Activated CD4-positive, alpha-beta T cell treated with anti-CD3 and anti-CD28 coated beads for 36 hours (primary cell): ENCODE results near the gene DHX9. TPM values are rescaled to one million over a fixed set of nuclear protein-coding genes. Genes with fewer than 3 reads are reported as not detected.

ENCODE experiments used
- ATAC-seq: fragments of 200-7000 bp; cut with Tn5 transposase; one replicate; pipeline ENCODE4 v1.10.0; 2021; ENCODE audit warnings: mild to moderate bottlenecking, moderate library complexity
- CTCF ChIA-PET: fragments of 350-600 bp; sonication (Branson Sonifier 250); formaldehyde crosslinking; loops from one replicate; lab custom pipeline; 2021; ENCODE audit warnings: antibody characterized with exemption; lab: Charles Lee
- POLR2A ChIA-PET: fragments of 350-600 bp; sonication (Branson Sonifier 250); formaldehyde crosslinking; loops from one replicate; lab custom pipeline; 2021; ENCODE audit warnings: antibody characterized with exemption, inconsistent platforms; lab: Charles Lee
- DNase-seq: peaks from one replicate; pipeline ENCODE4 v3.0.0-alpha.2; 2020
- H3K27ac Mint-ChIP-seq: one replicate; pipeline ENCODE4 v1.8.0; 2021; ENCODE audit warnings: mixed read lengths
- H3K27me3 Mint-ChIP-seq: one replicate; pipeline ENCODE4 v1.8.0; 2021; ENCODE audit warnings: mixed read lengths
- H3K36me3 Mint-ChIP-seq: one replicate; pipeline ENCODE4 v1.8.0; 2021; ENCODE audit warnings: low read depth, mixed read lengths
- H3K4me1 Mint-ChIP-seq: one replicate; pipeline ENCODE4 v1.8.0; 2021; ENCODE audit warnings: mixed read lengths
- H3K4me3 Mint-ChIP-seq: one replicate; pipeline ENCODE4 v1.8.0; 2021; ENCODE audit warnings: mild to moderate bottlenecking, moderate library complexity, mixed read lengths
- H3K9me3 Mint-ChIP-seq: one replicate; pipeline ENCODE4 v1.8.0; 2021; ENCODE audit warnings: low read depth, mixed read lengths
- intact Hi-C, 2 experiments: fragments of 100-400 bp; cut with DNase I in 1 of 2; cut with micrococcal nuclease in 1 of 2; formaldehyde crosslinking; loops; one replicate each; pipeline versions ENCODE4 v1.14.2 to v1.15.1; 2022 to 2024; cut with DNase I, micrococcal nuclease
- total RNA-seq, 2 experiments: library from RNA; stranded (reverse); gene quantifications; one replicate each; pipeline ENCODE4 v1.2.3, GENCODE V29; 2021

Gene DHX9
- total RNA-seq, 2 experiments from 2014 or later: 244 to 255 TPM

DNA sequence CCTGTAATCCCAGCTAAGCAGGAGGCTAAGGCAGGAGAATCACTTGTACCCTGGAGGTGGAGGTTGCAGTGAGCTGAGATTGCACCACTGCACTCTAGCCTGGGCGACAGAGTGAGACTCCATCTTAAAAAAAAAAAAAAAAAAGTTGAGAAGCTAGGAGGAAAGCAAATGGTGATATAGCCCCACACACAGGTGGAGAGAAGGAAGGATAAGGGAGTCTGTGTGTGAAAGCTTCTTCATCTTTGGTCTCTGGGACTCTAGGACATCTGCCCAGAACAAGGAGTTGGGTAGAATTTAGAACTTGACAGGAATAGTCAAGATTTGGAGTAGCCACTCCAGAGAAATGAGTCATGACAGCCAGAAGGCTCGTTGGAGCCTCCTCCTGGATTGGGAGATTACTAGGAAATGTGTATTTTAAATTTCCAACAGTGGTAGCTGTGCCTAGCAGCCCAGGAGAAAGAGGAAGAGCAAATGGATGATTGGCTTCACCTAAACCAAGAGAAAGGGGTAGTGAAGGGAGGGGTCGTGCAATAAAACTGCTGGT is 29.7 kb upstream of the DHX9 start:
- no peak overlapping the region for H3K4me3 Mint-ChIP-seq
- ChIA-PET CTCF (interaction anchor here (0.6 to 1.4 kb wide), 6 partner anchors 22 to 578 kb away, joined by 3 to 4 read pairs (median 3); no protein-coding TSS in a partner anchor), POLR2A (no interaction called here)
- DNase-seq (no peak), ATAC-seq (no peak)
- H3K27me3 Mint-ChIP-seq: no peaks in the 10 kb centered on the region
- H3K9me3 Mint-ChIP-seq: no peaks in the 10 kb centered on the region
- intact Hi-C loops: no loop called here
- H3K4me1 Mint-ChIP-seq: no peaks in the 10 kb centered on the region
- peaks cover 22% of the 10 kb centered on the region for H3K36me3 Mint-ChIP-seq
- no peak overlapping the region for H3K27ac Mint-ChIP-seq

DNA sequence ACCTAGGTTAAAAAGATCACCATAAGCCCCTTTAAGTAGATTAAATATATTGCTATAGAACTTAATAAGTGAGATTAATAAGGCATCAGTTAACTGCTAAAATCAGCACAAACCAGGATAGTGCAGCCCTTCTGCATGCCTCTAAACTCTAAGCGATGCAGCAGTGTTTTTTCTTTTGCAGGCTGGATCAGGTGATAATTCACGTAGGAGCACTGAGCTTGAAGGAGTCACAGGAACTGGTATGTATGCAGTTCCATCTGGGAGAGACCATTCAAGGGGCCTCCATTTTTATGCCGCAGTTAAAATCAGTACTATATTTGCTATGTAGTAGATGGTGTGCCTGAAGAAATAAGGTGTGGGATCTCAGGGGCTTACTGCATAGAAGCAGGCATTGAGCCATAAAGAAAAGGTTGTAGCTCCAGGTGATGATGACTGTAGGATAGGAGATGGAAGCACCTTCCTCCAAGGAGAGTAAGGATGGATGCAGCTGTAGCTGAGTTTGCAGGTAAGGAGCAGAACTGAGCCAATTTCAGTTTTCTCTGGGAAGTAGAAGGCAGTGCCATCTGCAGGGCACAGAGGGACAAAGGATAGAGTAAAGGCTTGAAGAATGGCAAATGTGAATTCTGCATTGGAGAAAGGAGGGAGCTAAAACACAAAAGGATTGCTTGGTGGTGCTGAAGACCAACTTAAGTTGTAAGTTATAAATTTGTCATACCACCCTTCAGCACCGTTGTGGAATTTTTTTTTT is 27.0 kb upstream of the DHX9 start:
- intact Hi-C loops: no loop called here
- ChIA-PET CTCF (no interaction called here), POLR2A (no interaction called here)
- no peak overlapping the region for H3K4me3 Mint-ChIP-seq
- no peaks in the 10 kb centered on the region for H3K4me1 Mint-ChIP-seq
- H3K36me3 Mint-ChIP-seq: peaks cover 16% of the 10 kb centered on the region
- ATAC-seq: no peak
- H3K27ac Mint-ChIP-seq: no peak overlapping the region
- no peaks in the 10 kb centered on the region for H3K9me3 Mint-ChIP-seq
- no peak for DNase-seq
- no peaks in the 10 kb centered on the region for H3K27me3 Mint-ChIP-seq

DNA sequence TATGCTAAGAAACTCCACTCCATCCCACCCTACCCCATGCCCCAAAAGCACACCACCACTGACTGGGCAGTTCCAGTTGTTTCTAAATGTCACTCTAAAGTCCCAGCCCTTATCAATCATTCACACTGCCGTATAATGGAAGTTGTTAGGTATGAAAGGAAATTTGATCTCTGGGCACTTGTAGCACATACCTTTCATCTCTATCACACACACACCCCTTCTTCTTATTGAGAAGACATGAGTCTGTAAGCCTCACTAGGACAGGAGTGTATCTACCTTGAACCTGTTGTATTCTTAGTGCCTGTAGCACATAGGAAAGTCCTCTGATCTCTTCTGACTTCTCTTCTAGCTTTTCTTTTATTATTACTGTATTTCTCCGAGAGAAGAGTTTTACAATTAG is 22.3 kb upstream of the DHX9 start:
- ChIA-PET POLR2A (no interaction called here), CTCF (no interaction called here)
- Mint-ChIP-seq H3K9me3 (no peaks in the 10 kb centered on the region), H3K27me3 (no peaks in the 10 kb centered on the region), H3K4me3 (no peak overlapping the region), H3K27ac (no peak overlapping the region), H3K36me3 (peaks cover 16% of the 10 kb centered on the region), H3K4me1 (no peaks in the 10 kb centered on the region)
- intact Hi-C loops: no loop called here
- DNase-seq: no peak
- no peak for ATAC-seq

DNA sequence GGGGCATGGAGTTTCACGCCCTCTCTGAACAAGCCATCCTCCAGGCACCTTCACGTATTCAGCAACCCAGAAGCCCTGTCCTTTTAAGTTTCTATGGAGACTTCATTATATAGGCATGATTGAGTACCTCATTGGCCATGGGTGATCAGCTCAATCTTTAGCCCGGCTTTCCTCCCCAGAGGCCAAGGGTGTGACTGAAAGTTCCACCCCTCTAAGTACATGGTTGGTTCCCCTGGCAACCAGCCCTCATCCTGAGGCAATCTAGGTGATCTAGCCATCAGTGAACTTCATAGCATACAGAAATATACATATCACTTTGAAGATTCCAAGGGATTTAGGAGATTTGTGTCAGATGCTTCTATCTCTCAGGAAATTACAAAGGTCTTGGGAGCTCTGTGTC is 21.3 kb upstream of the DHX9 start:
- intact Hi-C loops: no loop called here
- Mint-ChIP-seq H3K36me3 (peaks cover 16% of the 10 kb centered on the region), H3K4me1 (no peaks in the 10 kb centered on the region), H3K27ac (no peak overlapping the region), H3K4me3 (no peak overlapping the region), H3K27me3 (no peaks in the 10 kb centered on the region), H3K9me3 (no peaks in the 10 kb centered on the region)
- ChIA-PET POLR2A (no interaction called here), CTCF (no interaction called here)
- DNase-seq (no peak), ATAC-seq (no peak)

DNA sequence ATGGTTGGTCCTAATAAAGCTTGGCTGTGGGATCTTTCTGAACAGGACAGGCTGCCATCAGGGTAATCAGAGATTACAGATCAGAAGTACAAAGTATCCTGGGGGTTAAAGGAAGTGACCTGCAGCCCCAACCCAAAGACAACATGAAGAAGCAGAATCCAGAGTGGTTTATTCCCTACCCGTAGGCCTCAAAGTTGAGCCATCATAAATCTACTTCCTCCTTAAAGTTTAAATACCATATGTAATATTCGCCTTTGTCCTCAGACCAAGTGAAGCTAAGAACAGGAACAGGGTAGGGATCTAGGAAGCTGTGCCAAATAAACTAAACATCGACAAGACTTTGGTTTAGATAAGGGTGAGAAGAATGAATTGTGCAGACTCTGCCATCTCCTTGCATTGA is 15.9 kb upstream of the DHX9 start:
- Mint-ChIP-seq H3K27ac (no peak overlapping the region), H3K27me3 (no peaks in the 10 kb centered on the region), H3K9me3 (no peaks in the 10 kb centered on the region), H3K4me1 (no peaks in the 10 kb centered on the region), H3K36me3 (peaks cover 6% of the 10 kb centered on the region), H3K4me3 (no peak overlapping the region)
- ATAC-seq (no peak), DNase-seq (no peak)
- POLR2A ChIA-PET: no interaction called here
- intact Hi-C loops: no loop called here
- CTCF ChIA-PET: interaction anchor here (0.7 kb wide), 1 partner anchor 11 kb away, joined by 3 read pairs; no protein-coding TSS in a partner anchor

DNA sequence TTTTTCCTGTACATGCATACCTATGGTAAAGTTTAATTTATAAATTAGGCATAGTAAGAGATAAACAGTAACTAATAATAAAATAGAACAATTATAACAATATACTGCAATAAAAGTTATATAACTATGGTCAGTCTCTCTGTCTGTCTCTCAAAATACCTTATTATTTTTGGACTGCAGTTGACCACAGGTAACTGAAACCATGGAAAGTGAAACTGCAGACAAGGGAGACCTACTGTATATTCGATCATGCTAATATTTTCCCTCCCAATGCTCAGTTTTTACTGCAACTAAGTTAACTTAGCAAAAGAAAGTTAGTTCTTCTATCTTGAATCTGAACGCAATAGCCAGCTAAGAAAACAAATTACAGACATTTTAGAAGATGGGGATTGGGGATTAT is 12.3 kb upstream of the DHX9 start:
- no peaks in the 10 kb centered on the region for H3K9me3 Mint-ChIP-seq
- ATAC-seq (no peak), DNase-seq (no peak)
- H3K4me3 Mint-ChIP-seq: no peak overlapping the region
- ChIA-PET POLR2A (no interaction called here), CTCF (no interaction called here)
- no peak overlapping the region for H3K27ac Mint-ChIP-seq
- intact Hi-C loops: no loop called here
- no peaks in the 10 kb centered on the region for H3K27me3 Mint-ChIP-seq
- H3K36me3 Mint-ChIP-seq: no peaks in the 10 kb centered on the region
- H3K4me1 Mint-ChIP-seq: no peaks in the 10 kb centered on the region

DNA sequence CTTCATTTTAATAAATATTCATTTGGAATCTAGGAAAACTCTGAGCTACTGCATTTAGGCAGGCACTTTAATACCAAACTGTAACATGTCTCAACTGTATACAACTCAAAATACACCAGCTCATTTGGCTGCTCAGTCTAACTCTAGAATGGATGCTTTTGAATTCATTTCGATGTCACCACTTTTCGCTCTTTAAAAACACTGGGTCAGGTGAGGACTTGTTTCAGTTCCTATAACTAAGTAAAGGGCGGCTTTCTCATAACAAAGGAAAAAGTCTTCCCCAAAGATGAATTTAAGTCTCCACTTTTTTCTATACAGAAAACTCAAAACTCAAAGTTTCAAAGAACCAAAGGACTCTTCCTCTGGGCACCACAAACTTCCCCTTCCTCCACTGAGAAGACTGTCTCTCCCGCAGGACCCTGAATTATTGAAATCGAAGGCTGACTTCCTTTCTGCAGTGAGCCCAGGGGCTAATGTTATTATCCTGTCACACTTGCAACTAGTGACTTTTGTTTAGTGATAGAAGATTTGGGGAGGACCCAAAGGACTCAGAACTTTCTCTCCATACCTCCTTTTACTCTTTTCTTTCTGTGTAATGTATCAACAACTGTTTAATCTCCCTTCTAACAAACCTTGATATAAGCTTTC is 9.7 kb upstream of the DHX9 start:
- POLR2A ChIA-PET: no interaction called here
- no peaks in the 10 kb centered on the region for H3K9me3 Mint-ChIP-seq

DNA sequence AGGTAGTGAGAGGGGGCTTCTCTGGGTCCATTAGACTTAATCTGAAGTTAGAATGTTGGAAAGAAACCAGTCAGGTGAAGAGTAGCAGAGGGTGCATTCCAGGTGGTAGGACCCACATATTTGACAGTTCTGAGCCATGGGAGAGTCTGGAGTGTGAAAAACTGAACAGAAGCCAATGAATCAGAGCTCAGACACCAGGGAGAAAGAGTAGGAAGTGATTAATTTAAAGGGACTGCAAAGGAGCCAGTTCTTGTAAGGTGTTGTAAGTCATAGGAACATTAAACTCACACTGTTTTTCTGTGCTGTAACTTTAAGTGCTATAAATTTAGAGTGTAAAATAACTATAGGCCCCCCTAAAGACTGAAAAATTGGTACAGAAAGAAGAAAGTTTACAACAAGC is 5.9 kb upstream of the DHX9 start:
- Mint-ChIP-seq H3K9me3 (no peaks in the 10 kb centered on the region), H3K36me3 (peaks cover 4% of the 10 kb centered on the region), H3K27me3 (no peaks in the 10 kb centered on the region), H3K4me3 (no peak overlapping the region), H3K4me1 (no peaks in the 10 kb centered on the region), H3K27ac (no peak overlapping the region)
- DNase-seq (no peak), ATAC-seq (no peak)
- CTCF ChIA-PET: no interaction called here
- intact Hi-C loops: no loop called here
- POLR2A ChIA-PET: no interaction called here

More for the DNA sequence above, 9.7 kb upstream of the DHX9 start:
- Mint-ChIP-seq H3K27ac (no peak overlapping the region), H3K4me3 (no peak overlapping the region), H3K36me3 (no peaks in the 10 kb centered on the region), H3K4me1 (no peaks in the 10 kb centered on the region), H3K27me3 (no peaks in the 10 kb centered on the region)
- intact Hi-C loops: no loop called here
- no peak for DNase-seq
- ATAC-seq: no peak
- CTCF ChIA-PET: interaction anchor here (1.2 to 1.5 kb wide), 2 partner anchors 18 to 39 kb away, joined by 5 read pairs; partner anchors contain the start of gene NPL

DNA sequence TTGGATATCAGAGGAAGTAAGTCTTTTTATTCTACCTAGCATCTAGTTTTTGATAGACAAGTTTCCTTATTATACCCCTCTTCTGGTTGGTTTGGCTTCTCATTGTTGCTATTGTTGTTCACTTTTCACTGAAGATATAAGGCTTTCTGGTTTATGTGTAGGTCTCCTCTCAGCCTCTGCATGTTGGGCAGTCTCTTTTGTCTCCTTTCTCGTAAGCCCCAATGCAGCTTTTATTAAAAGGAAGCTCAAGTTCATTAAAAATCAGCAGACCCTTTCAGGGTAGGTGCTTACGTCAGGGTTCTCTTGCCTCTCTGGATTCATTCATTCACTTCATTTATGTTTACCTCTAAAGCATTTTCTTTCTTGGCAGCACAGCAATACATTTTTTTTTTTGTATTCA is 4.8 kb upstream of the DHX9 start:
- H3K27me3 Mint-ChIP-seq: no peaks in the 10 kb centered on the region
- no peak overlapping the region for H3K27ac Mint-ChIP-seq
- no peak for ATAC-seq
- CTCF ChIA-PET: interaction anchor here (0.7 kb wide), 2 partner anchors 11 to 107 kb away, joined by 3 read pairs; no protein-coding TSS in a partner anchor
- peaks cover 4% of the 10 kb centered on the region for H3K36me3 Mint-ChIP-seq
- no peak for DNase-seq
- POLR2A ChIA-PET: no interaction called here
- no peak overlapping the region for H3K4me3 Mint-ChIP-seq
- H3K4me1 Mint-ChIP-seq: peaks cover 4% of the 10 kb centered on the region
- H3K9me3 Mint-ChIP-seq: no peaks in the 10 kb centered on the region
- intact Hi-C loops: no loop called here

DNA sequence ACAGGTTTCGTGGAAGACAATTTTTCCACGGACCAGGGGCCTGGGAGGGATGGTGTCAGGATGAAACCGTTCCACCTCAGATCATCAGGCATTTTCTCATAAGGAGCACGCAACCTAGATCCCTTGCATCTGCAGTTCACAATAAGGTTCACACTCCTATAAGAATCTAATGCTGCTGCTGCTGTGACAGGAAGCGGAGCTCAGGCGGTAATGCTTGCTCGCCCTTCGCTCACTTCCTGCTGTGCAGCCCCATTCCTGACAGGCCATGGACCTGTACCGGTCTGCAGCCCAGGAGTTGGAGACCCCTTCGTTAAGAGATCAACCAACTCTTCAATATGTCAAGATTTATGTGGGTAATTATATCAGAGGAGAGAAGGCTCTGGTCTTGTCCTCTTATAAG is 3.3 kb upstream of the DHX9 start:
- H3K27ac Mint-ChIP-seq: no peak overlapping the region
- H3K27me3 Mint-ChIP-seq: no peaks in the 10 kb centered on the region
- ChIA-PET POLR2A (no interaction called here), CTCF (no interaction called here)
- no peaks in the 10 kb centered on the region for H3K9me3 Mint-ChIP-seq
- DNase-seq (no peak), ATAC-seq (no peak)
- peaks cover 16% of the 10 kb centered on the region for H3K36me3 Mint-ChIP-seq
- H3K4me1 Mint-ChIP-seq: peaks cover 7% of the 10 kb centered on the region
- H3K4me3 Mint-ChIP-seq: no peak overlapping the region
- intact Hi-C loops: loop anchor here in 1 of 2 experiments (5.0 kb wide), 1 partner anchor 234 kb away; the partner anchor contains the start of gene RGS16

DNA sequence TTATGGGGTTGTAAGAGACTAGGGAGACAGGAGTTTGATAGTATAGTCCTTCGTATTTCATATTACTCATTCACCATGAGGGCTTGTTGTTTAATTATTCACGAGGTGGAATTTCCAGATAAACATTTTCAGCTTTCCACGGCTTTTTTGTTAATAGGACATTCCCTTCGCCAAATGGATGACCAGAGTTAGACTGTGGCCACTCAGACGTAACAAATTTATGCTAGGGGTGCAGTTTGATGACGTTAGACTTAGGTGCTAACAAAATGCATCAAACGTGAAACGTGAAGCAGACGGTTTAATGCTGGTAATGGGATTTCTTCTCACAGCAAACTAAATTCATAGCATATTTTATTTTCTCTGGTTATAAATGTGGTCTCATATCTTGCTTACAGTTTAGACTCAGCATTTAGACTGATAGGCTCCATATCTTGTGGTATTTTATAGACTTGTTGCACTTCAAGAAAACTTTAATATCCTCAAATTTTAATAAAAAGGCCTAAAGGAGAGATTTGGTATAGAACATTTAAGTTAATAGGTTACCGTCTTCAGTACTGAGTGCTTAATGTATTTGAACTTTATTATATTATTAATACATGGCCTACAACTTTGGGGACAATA is 2.3 kb downstream of the DHX9 start:
- Mint-ChIP-seq H3K27me3 (no peaks in the 10 kb centered on the region), H3K4me1 (peaks cover 56% of the 10 kb centered on the region), H3K9me3 (no peaks in the 10 kb centered on the region), H3K36me3 (peaks cover 63% of the 10 kb centered on the region), H3K4me3 (peak overlapping the region; percentile 92), H3K27ac (peak overlapping the region; percentile 99)
- DNase-seq (no peak), ATAC-seq (no peak)
- ChIA-PET POLR2A (no interaction called here), CTCF (interaction anchor here (1.2 kb wide), 1 partner anchor 239 kb away, joined by 4 read pairs; no protein-coding TSS in a partner anchor)
- intact Hi-C loops: loop anchor here (5.0 kb wide), 3 partner anchors 36 to 791 kb away; partner anchors contain the start of gene LAMC1 (in 1 of the 2)
